ENCODE measurements around the gene AUH. TPM values are rescaled to one million over a fixed set of nuclear protein-coding genes. Genes with fewer than 3 reads are reported as not detected.

AUH gene
- total RNA-seq, 1 donor from 2014 or later: 30.3 TPM

GRCh38 chr9:91245431-91246313 lies 116.0 kb downstream of the AUH start:
- no peak for DNase-seq

- no peak for DNase-seq
These were observed 118.7 kb downstream of the AUH start for GRCh38 chr9:91243029-91243428.

- DNase-seq: no peak
These were observed 119.8 kb downstream of the AUH start for GRCh38 chr9:91241909-91242308.

- DNase-seq: no peak
These were observed 121.0 kb downstream of the AUH start for GRCh38 chr9:91240596-91241165.

- DNase-seq: no peak
These were observed 122.2 kb downstream of the AUH start for GRCh38 chr9:91239367-91240111.

GRCh38 chr9:91234523-91234922 lies 127.2 kb downstream of the AUH start:
- no peak for DNase-seq

- DNase-seq: no peak
These were observed 130.1 kb downstream of the AUH start for GRCh38 chr9:91231619-91232018.

- DNase-seq: no peak
These were observed 138.7 kb downstream of the AUH start for GRCh38 chr9:91223000-91223399.

- DNase-seq: no peak
These were observed 139.3 kb downstream of the AUH start for GRCh38 chr9:91222457-91222856.

GRCh38 chr9:91221332-91221731 lies 140.4 kb downstream of the AUH start:
- DNase-seq: no peak

- DNase-seq: no peak
These were observed 141.1 kb downstream of the AUH start for GRCh38 chr9:91220491-91221135.

- DNase-seq: no peak
These were observed 141.7 kb downstream of the AUH start for GRCh38 chr9:91220021-91220420.

GRCh38 chr9:91219557-91219956 lies 142.2 kb downstream of the AUH start:
- no peak for DNase-seq

GRCh38 chr9:91217388-91217787 lies 144.3 kb downstream of the AUH start:
- no peak for DNase-seq

GRCh38 chr9:91214867-91215266 lies 146.9 kb downstream of the AUH start:
- no peak for DNase-seq

GRCh38 chr9:91214086-91214485 lies 147.6 kb downstream of the AUH start:
- no peak for DNase-seq

GRCh38 chr9:91212596-91213243 lies 149.0 kb downstream of the AUH start:
- no peak for DNase-seq

- no peak for DNase-seq
These were observed 149.8 kb downstream of the AUH start for GRCh38 chr9:91211919-91212318.

- no peak for DNase-seq
These were observed 150.3 kb downstream of the AUH start for GRCh38 chr9:91211414-91211813.

GRCh38 chr9:91210318-91210717 lies 151.4 kb downstream of the AUH start:
- DNase-seq: no peak

GRCh38 chr9:91208837-91209236 lies 152.9 kb downstream of the AUH start:
- no peak for DNase-seq

GRCh38 chr9:91208419-91208745 lies 153.3 kb downstream of the AUH start:
- DNase-seq: no peak

All from occipital lobe (tissue), 2 donors.